Transverse colon (tissue), 4 donors: ENCODE data around the gene CRISPLD2. TPM values are rescaled to one million over a fixed set of nuclear protein-coding genes. Genes with fewer than 3 reads are reported as not detected.

Experiments used
- DNase-seq: peaks from one replicate; pipeline ENCODE4 v3.0.0-alpha.2; 2019
- H3K27ac ChIP-seq, 4 donors: fragments of 200-600 bp; sonication (generic); 2 replicates each; pipeline ENCODE4 v1.5.1; 2016 to 2018; ENCODE audit warnings: inconsistent platforms in 4 of 4
- H3K27me3 ChIP-seq: fragments of 200-600 bp; sonication (generic); 2 replicates; pipeline ENCODE4 v1.5.1; 2017; ENCODE audit warnings: inconsistent platforms
- H3K36me3 ChIP-seq, 4 donors: fragments of 200-600 bp; sonication (generic); 2 replicates each; pipeline ENCODE4 v1.5.1; 2017 to 2019; ENCODE audit warnings: inconsistent platforms in 4 of 4
- H3K4me1 ChIP-seq, 4 donors: fragments of 200-600 bp; sonication (generic); 2 replicates each; pipeline ENCODE4 v1.5.1; 2017 to 2020; ENCODE audit warnings: inconsistent platforms in 4 of 4
- H3K4me3 ChIP-seq, 4 donors: fragments of 200-600 bp; sonication (generic); 1 replicate in 1 of 4; 2 replicates in 3 of 4; pipeline versions ENCODE4 v1.5.1 to v1.6.1; 2017 to 2019; ENCODE audit warnings: inconsistent platforms in 4 of 4
- H3K9me3 ChIP-seq, 2 donors: fragments of 200-600 bp; sonication (generic); 2 replicates each; pipeline ENCODE4 v1.5.1; 2017 to 2019; ENCODE audit warnings: inconsistent platforms in 2 of 2
- EP300 ChIP-seq: sonication (generic); formaldehyde crosslinking; IDR thresholded peaks from one replicate; pipeline ENCODE4 v1.6.1; 2017; ENCODE audit warnings: antibody characterized with exemption, low read depth
- POLR2A ChIP-seq: fragments of 450-650 bp; IDR thresholded peaks from one replicate; pipeline ENCODE4 v1.6.1; 2016; ENCODE audit warnings: antibody characterized with exemption, mild to moderate bottlenecking, moderate library complexity
- POLR2AphosphoS5 ChIP-seq, 3 donors: sonication (generic); formaldehyde crosslinking; IDR thresholded peaks; one replicate each; pipeline ENCODE4 v1.6.1; 2016; ENCODE audit warnings: antibody characterized with exemption in 3 of 3
- WGBS, 2 donors: methylation state at CpG; one replicate each; pipeline ENCODE4 v1.1.5; 2018; ENCODE audit warnings: low coverage in 1 of 2; 5-methylcytosine and 5-hydroxymethylcytosine counted together
- in situ Hi-C, 4 donors: fragments of 200-750 bp; cut with MboI; loops; one replicate each; pipeline versions ENCODE4 v1.15.0 to v1.15.1; 2017; ENCODE audit warnings: low sequenced_read_pairs in 3 of 4, low pct_ligation_motif_present in 1 of 4, low pct_unique_long_range_greater_than_20kb in 1 of 4
- intact Hi-C: fragments of 100-400 bp; cut with DNase I; formaldehyde crosslinking; loops from one replicate; pipeline ENCODE4 v1.15.1; 2023; ENCODE audit warnings: low total_unique reads
- total RNA-seq, 4 donors: library from RNA; depleted of rRNA; stranded (reverse); fragments of >200 nt; gene quantifications; one replicate each; pipeline ENCODE4 v1.1.0, GENCODE V29; 2016
- TF ChIP-seq, protein P1 (sequence below), 5 experiments: fragments of 200-600 bp in 3 of 5; fragments of 450-650 bp in 2 of 5; sonication (generic) in 3 of 5; IDR thresholded peaks; 1 replicate in 2 of 5; 2 replicates in 3 of 5; pipeline ENCODE4 v1.5.1; 2016 to 2017; ENCODE audit warnings: antibody characterized with exemption in 5 of 5, inconsistent platforms in 3 of 5, mild to moderate bottlenecking in 2 of 5, moderate library complexity in 1 of 5

The CRISPLD2 gene
- total RNA-seq, 4 donors from 2014 or later, result 53.4 to 326 (median 71.0) TPM

DNA sequence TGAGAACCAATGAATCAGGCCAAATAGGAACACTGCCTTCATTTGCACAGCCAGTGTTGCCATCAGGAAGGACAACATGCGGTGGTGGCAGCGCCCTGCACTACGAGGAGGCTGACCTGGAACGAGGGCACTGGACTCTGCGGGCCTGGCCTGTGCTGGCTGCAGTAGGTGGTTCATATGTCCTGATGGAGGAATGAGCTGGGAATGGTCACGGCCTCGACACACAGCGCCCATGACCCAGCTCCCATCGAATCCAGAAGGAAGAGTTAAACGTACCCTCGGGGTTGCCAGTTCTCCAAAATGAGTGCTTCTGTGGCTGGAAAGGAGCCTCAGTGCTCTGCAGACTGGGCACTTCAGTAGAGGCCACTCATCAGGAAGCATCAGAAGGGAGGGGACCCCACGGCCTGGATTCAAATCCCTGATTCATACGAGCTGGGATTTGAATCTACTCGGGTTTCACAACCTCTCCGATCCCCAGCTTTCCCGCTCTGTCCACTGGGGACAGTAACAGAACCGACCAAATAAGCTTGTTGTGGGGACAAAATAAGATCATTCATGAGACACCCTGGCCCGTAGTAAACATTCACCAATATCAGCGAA is 106.1 kb downstream of the CRISPLD2 start:
- no peaks in the 10 kb centered on the region for H3K36me3 ChIP-seq
- 62 to 91% methylated on average over 4 to 19 of the region's 19 CpGs for WGBS, 2 donors
- no peaks in the 10 kb centered on the region for H3K9me3 ChIP-seq
- H3K27me3 ChIP-seq, result no peaks in the 10 kb centered on the region
- TF ChIP-seq POLR2A, result no peak
- TF ChIP-seq, protein P1, sequence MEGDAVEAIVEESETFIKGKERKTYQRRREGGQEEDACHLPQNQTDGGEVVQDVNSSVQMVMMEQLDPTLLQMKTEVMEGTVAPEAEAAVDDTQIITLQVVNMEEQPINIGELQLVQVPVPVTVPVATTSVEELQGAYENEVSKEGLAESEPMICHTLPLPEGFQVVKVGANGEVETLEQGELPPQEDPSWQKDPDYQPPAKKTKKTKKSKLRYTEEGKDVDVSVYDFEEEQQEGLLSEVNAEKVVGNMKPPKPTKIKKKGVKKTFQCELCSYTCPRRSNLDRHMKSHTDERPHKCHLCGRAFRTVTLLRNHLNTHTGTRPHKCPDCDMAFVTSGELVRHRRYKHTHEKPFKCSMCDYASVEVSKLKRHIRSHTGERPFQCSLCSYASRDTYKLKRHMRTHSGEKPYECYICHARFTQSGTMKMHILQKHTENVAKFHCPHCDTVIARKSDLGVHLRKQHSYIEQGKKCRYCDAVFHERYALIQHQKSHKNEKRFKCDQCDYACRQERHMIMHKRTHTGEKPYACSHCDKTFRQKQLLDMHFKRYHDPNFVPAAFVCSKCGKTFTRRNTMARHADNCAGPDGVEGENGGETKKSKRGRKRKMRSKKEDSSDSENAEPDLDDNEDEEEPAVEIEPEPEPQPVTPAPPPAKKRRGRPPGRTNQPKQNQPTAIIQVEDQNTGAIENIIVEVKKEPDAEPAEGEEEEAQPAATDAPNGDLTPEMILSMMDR (IDR thresholded peaks at IDR 0.05), result no peak
- TF ChIP-seq EP300, result no peak
- no peak for TF ChIP-seq POLR2AphosphoS5 (IDR thresholded peaks at IDR 0.05)
- no peak overlapping the region for H3K27ac ChIP-seq
- DNase-seq, result no peak
- no peak overlapping the region for H3K4me3 ChIP-seq
- in situ Hi-C loops, result no loop called here
- peaks cover 3 to 38% (median 17%) of the 10 kb centered on the region in 4 donors for H3K4me1 ChIP-seq
- intact Hi-C loops, result no loop called here

DNA sequence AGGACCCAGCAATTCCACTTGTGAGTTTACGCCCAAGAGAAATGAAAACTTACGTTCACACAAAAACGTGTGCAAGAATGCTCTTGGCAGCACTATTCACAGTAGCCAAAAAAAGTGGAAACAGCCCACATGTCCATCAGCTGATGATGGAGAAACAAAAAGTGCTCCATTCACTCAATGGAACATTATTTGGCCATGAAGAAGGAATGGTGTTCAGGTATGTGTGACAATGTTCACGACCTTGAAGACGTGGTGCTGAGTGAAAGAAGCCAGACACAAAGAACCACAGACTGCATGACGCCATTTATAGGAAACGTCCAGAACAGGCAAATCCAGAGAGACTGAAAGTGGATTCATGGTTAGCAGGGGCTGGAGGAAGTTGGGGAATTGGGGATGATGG is 106.7 kb downstream of the CRISPLD2 start:
- Histone ChIP-seq H3K27ac (no peak overlapping the region), H3K4me1 (peaks cover 3 to 38% (median 17%) of the 10 kb centered on the region in 4 donors), H3K36me3 (no peaks in the 10 kb centered on the region), H3K4me3 (no peak overlapping the region), H3K9me3 (no peaks in the 10 kb centered on the region), H3K27me3 (no peaks in the 10 kb centered on the region)
- intact Hi-C loops (no loop called here), in situ Hi-C loops (no loop called here)
- DNase-seq, result no peak
- TF ChIP-seq POLR2A (no peak), EP300 (no peak), POLR2AphosphoS5 (IDR thresholded peaks at IDR 0.05) (no peak)
- TF ChIP-seq, protein P1 (IDR thresholded peaks at IDR 0.05), result no peak
- 25 to 43% methylated on average over 4 to 7 of the region's 7 CpGs for WGBS, 2 donors

DNA sequence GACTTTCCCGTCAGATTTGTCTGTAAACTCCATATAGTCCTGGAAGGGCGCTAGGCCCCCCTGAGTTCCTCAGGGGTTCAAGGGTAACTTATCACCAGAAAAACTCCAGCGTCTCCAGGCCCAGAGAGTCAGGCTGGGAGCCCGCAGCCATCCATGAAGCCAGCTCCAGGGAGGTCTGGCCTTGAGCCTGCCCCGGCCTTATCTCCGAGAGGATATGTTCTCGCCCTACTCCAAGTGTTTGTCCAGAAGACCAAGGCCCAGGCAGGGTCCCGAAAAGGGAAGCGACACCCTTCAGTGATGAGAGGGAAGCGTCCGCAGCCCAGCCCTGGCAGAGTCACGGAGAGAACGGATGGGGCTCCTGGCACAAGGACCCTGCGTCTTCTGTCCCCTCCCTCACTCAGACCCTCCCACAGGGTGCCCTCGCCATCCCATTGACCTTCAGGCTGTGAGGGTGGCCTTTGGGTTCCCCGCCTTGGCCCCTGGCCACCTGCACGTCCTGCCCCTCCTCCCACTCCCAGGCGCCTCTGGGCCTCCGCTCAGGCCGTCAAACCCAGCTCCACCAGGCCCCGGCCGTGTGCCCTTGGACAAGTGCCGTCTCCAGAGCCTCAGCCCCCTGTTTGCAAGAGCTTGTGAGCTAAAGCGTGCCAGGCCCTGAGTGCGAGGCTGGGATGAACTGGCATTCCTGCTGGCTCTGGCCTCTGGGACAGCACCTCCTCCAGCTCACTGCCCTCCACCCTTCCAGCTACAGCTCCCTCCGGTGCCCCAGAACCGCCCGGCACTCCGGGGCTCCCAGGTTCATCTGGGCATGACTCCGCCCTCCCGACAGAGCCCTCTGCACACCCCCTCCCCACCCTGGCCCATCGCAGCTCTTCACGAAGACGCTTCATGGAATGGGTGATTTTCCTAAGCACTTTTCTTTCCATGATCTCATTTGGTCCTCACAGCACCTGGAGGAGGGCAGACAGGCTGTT is 108.1 kb downstream of the CRISPLD2 start:
- Histone ChIP-seq H3K4me3 (no peak overlapping the region), H3K36me3 (no peaks in the 10 kb centered on the region), H3K9me3 (no peaks in the 10 kb centered on the region), H3K4me1 (peaks cover 2 to 31% (median 10%) of the 10 kb centered on the region in 4 donors), H3K27me3 (no peaks in the 10 kb centered on the region), H3K27ac (peak overlapping the region in 3 of 4 donors; percentile 39 to 57 (median 54))
- DNase-seq, result no peak
- in situ Hi-C loops (no loop called here), intact Hi-C loops (no loop called here)
- 72 to 79% methylated on average over 2 to 34 of the region's 34 CpGs for WGBS, 2 donors
- TF ChIP-seq, protein P1 (IDR thresholded peaks at IDR 0.05), result no peak
- TF ChIP-seq POLR2A (no peak), EP300 (no peak), POLR2AphosphoS5 (IDR thresholded peaks at IDR 0.05) (no peak)

DNA sequence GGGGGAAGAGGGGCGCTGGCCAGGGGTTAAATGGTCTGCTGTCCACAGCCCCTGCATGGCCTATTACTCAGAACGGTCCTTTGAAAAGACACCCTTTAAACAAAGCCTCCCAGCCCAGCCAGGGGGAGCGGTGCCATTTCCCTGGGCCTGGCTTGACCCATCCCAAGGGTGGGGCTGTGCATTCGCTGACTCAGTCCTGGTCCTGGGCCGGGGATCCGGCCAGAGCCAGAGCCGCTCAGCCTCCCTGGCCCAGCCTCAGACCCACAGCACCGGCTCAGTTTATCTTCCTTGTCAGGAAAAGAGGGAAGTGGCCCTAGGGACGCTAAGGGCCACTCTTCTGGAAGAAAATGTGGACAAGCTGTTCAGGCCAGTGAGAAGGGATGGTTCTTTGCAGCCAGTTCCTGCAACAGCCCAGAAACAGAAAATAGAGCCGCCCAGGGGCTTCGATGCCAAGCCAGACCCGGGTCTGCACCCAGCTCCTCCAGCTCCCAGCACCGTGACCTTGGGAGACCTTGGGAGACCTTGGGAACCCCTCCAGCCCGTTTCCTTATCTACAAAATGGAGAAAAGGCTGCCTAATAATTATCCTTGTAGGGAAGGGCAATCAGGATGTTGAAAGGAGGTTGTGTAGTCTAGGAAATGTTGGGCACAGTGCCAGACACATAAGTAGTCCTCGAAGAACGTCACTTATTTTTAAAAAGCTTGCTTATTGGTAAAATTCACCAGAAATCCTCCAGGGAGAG is 109.1 kb downstream of the CRISPLD2 start:
- TF ChIP-seq POLR2AphosphoS5 (IDR thresholded peaks at IDR 0.05) (peak in 1 of 3 donors; percentile 9), EP300 (no peak)
- Histone ChIP-seq H3K4me3 (no peak overlapping the region), H3K27ac (peak overlapping the region; percentile 5 to 57 (median 46)), H3K4me1 (peaks cover 0 to 28% (median 10%) of the 10 kb centered on the region in 4 donors), H3K9me3 (no peaks in the 10 kb centered on the region), H3K36me3 (no peaks in the 10 kb centered on the region), H3K27me3 (no peaks in the 10 kb centered on the region)
- in situ Hi-C loops (no loop called here), intact Hi-C loops (no loop called here)
- peak; percentile 58 for DNase-seq
- WGBS, 2 donors, result 38 to 71% methylated on average over 3 to 16 of the region's 16 CpGs
